Spleen (tissue), 11 donors: ENCODE measurements around the gene CDK14. TPM values are rescaled to one million over a fixed set of nuclear protein-coding genes. Genes with fewer than 3 reads are reported as not detected.

Source experiments
- DNase-seq: peaks from one replicate; pipeline ENCODE4 v3.0.0-alpha.2; 2020
- H3K27ac ChIP-seq, 8 donors: fragments of 200-600 bp; sonication (generic) in 7 of 8; 1 replicate in 4 of 8; 2 replicates in 4 of 8; pipeline versions ENCODE4 v1.5.0 to v1.8.0; 2016 to 2021; ENCODE audit warnings: inconsistent platforms in 4 of 8, mild to moderate bottlenecking in 4 of 8, moderate library complexity in 1 of 8
- H3K27me3 ChIP-seq, 7 donors: fragments of 200-600 bp; sonication (generic) in 6 of 7; replicated peaks in 1 of 7; 1 replicate in 4 of 7; 2 replicates in 3 of 7; pipeline versions ENCODE4 v1.5.0 to v1.8.0; 2016 to 2021; ENCODE audit warnings: inconsistent platforms in 3 of 7, mild to moderate bottlenecking in 1 of 7
- H3K36me3 ChIP-seq, 6 donors: fragments of 200-600 bp; sonication (generic) in 5 of 6; 1 replicate in 4 of 6; 2 replicates in 2 of 6; pipeline versions ENCODE4 v1.5.0 to v1.8.0; 2016 to 2021; ENCODE audit warnings: inconsistent platforms in 2 of 6
- H3K4me1 ChIP-seq, 6 donors: fragments of 200-600 bp; sonication (generic) in 5 of 6; 1 replicate in 3 of 6; 2 replicates in 3 of 6; pipeline versions ENCODE4 v1.5.0 to v1.8.0; 2016 to 2021; ENCODE audit warnings: inconsistent platforms in 3 of 6
- H3K4me3 ChIP-seq, 8 donors: fragments of 200-600 bp; sonication (generic) in 7 of 8; 1 replicate in 4 of 8; 2 replicates in 4 of 8; pipeline versions ENCODE4 v1.5.0 to v1.8.0; 2016 to 2021; ENCODE audit warnings: inconsistent platforms in 4 of 8, mild to moderate bottlenecking in 4 of 8, moderate library complexity in 2 of 8
- H3K9me3 ChIP-seq, 8 donors: fragments of 200-600 bp; sonication (generic) in 7 of 8; 1 replicate in 4 of 8; 2 replicates in 4 of 8; pipeline versions ENCODE4 v1.5.0 to v1.8.0; 2016 to 2021; ENCODE audit warnings: inconsistent platforms in 4 of 8
- CTCF ChIP-seq, 11 experiments: fragments of 200-600 bp in 7 of 11; fragments of 450-650 bp in 4 of 11; sonication (generic) in 4 of 11; IDR thresholded peaks in 8 of 11; conservative IDR thresholded peaks in 3 of 11; 1 replicate in 7 of 11; 2 replicates in 4 of 11; pipeline versions ENCODE4 v1.4.0 to v1.8.0; 2016 to 2021; ENCODE audit warnings: antibody characterized with exemption in 11 of 11, inconsistent platforms in 4 of 11, mild to moderate bottlenecking in 1 of 11
- POLR2A ChIP-seq, 3 donors: fragments of 450-650 bp; IDR thresholded peaks; one replicate each; pipeline ENCODE4 v1.5.1; 2017; ENCODE audit warnings: antibody characterized with exemption in 3 of 3, mild to moderate bottlenecking in 1 of 3
- POLR2AphosphoS5 ChIP-seq, 3 donors: sonication (generic); formaldehyde crosslinking; IDR thresholded peaks; one replicate each; pipeline ENCODE4 v1.5.1; 2017; ENCODE audit warnings: antibody characterized with exemption in 3 of 3
- WGBS, 5 donors: extraction: QIAGEN DNeasy Blood & Tissue Kit in 3 of 5; methylation state at CpG; one replicate each; pipeline versions ENCODE4 v1.1.5 to v1.1.7; 2013 to 2018; 5-methylcytosine and 5-hydroxymethylcytosine counted together
- intact Hi-C: fragments of 100-400 bp; cut with DNase I; formaldehyde crosslinking; loops from one replicate; pipeline ENCODE4 v1.15.0; 2023; ENCODE audit warnings: low total_unique reads
- polyA plus RNA-seq, 3 donors: library from polyadenylated mRNA; stranded (reverse); fragments of 200-250 nt; gene quantifications; one replicate each; pipeline ENCODE4 v1.2.1, GENCODE V29; 2013
- total RNA-seq, 7 donors: library from RNA; depleted of rRNA in 3 of 7; stranded (reverse); fragments of >200 nt in 3 of 7; fragmentation: NEBNext Ultra II Directional in 4 of 7; extraction: Animal tissue kit (Norgen Biotek cat#: 25700) in 4 of 7; gene quantifications; one replicate each; pipeline versions ENCODE4 v1.1.0 to v1.2.1, GENCODE V29; 2016 to 2021
- donor health status: healthy with polysubstance abuse.
- donor health status: DM: no; HTN: no; CAD: no; lungs with moderate emphysema.
- donor health status: DM: no; HTN: no; CAD: no.
- donor health status: Bipolar disorder and iron deficiency.
- donor health status: healthy.
- donor health status: DM: no; HTN: no; CAD: no.
- donor health status: DM: yes; HTN: yes; CAD: no.

CDK14 gene
- total and polyA plus RNA-seq, 10 donors: 6.6 to 109 (median 51.2) TPM

- no peak for DNase-seq
- no peaks in the 10 kb centered on the region for H3K27me3 ChIP-seq
- no peaks in the 10 kb centered on the region for H3K36me3 ChIP-seq
- no peak for TF ChIP-seq POLR2A (IDR thresholded peaks at IDR 0.05)
- no peak for TF ChIP-seq CTCF (IDR thresholded peaks at IDR 0.05 in 8 of 11, conservative IDR thresholded peaks at IDR 0.05 in 3 of 11)
- TF ChIP-seq POLR2AphosphoS5 (IDR thresholded peaks at IDR 0.05): no peak
- WGBS, 5 donors: 76 to 84% (median 78%) methylated on average over 1 of the region's 1 CpG
- intact Hi-C loops: no loop called here
- no peaks in the 10 kb centered on the region for H3K4me1 ChIP-seq
- H3K9me3 ChIP-seq: no peaks in the 10 kb centered on the region
- H3K27ac ChIP-seq: no peak overlapping the region
- H3K4me3 ChIP-seq: no peak overlapping the region
Measured at GRCh38 chr7:90891529-90891928, 295.4 kb downstream of the CDK14 start.

- 65 to 86% (median 81%) methylated on average over 2 of the region's 2 CpGs for WGBS, 5 donors
- DNase-seq: no peak
Measured at GRCh38 chr7:90892213-90892612, 296.1 kb downstream of the CDK14 start.

GRCh38 chr7:90894122-90894521 lies 298.0 kb downstream of the CDK14 start:
- H3K36me3 ChIP-seq: no peaks in the 10 kb centered on the region
- 93 to 96% (median 94%) methylated on average over 3 of the region's 3 CpGs for WGBS, 5 donors
- no peak for DNase-seq
- no peak overlapping the region for H3K27ac ChIP-seq
- TF ChIP-seq CTCF (IDR thresholded peaks at IDR 0.05 in 8 of 11, conservative IDR thresholded peaks at IDR 0.05 in 3 of 11): no peak
- no peak for TF ChIP-seq POLR2AphosphoS5 (IDR thresholded peaks at IDR 0.05)
- no peak for TF ChIP-seq POLR2A (IDR thresholded peaks at IDR 0.05)
- no peaks in the 10 kb centered on the region for H3K27me3 ChIP-seq
- H3K4me3 ChIP-seq: no peak overlapping the region
- intact Hi-C loops: no loop called here
- H3K9me3 ChIP-seq: no peaks in the 10 kb centered on the region
- no peaks in the 10 kb centered on the region for H3K4me1 ChIP-seq

More at GRCh38 chr7:90892213-90892612, 296.1 kb downstream of the CDK14 start:
- TF ChIP-seq CTCF (IDR thresholded peaks at IDR 0.05 in 8 of 11, conservative IDR thresholded peaks at IDR 0.05 in 3 of 11) (no peak), POLR2A (IDR thresholded peaks at IDR 0.05) (no peak), POLR2AphosphoS5 (IDR thresholded peaks at IDR 0.05) (no peak)
- no peaks in the 10 kb centered on the region for H3K27me3 ChIP-seq
- no peak overlapping the region for H3K27ac ChIP-seq
- no peaks in the 10 kb centered on the region for H3K4me1 ChIP-seq
- H3K4me3 ChIP-seq: no peak overlapping the region
- H3K36me3 ChIP-seq: no peaks in the 10 kb centered on the region
- intact Hi-C loops: no loop called here
- no peaks in the 10 kb centered on the region for H3K9me3 ChIP-seq

- Histone ChIP-seq H3K9me3 (no peaks in the 10 kb centered on the region), H3K36me3 (peaks cover 0 to 8% (median 0%) of the 10 kb centered on the region in 6 donors), H3K27me3 (no peaks in the 10 kb centered on the region), H3K4me3 (no peak overlapping the region), H3K27ac (no peak overlapping the region), H3K4me1 (no peaks in the 10 kb centered on the region)
- DNase-seq: no peak
- WGBS, 5 donors: 88 to 95% (median 91%) methylated on average over 1 of the region's 1 CpG
- intact Hi-C loops: no loop called here
- no peak for TF ChIP-seq POLR2AphosphoS5 (IDR thresholded peaks at IDR 0.05)
- no peak for TF ChIP-seq CTCF (IDR thresholded peaks at IDR 0.05 in 8 of 11, conservative IDR thresholded peaks at IDR 0.05 in 3 of 11)
- no peak for TF ChIP-seq POLR2A (IDR thresholded peaks at IDR 0.05)
Measured at GRCh38 chr7:90896458-90896857, 300.3 kb downstream of the CDK14 start.
